ENCODE data around the gene CD300A.

The CD300A gene

DNA sequence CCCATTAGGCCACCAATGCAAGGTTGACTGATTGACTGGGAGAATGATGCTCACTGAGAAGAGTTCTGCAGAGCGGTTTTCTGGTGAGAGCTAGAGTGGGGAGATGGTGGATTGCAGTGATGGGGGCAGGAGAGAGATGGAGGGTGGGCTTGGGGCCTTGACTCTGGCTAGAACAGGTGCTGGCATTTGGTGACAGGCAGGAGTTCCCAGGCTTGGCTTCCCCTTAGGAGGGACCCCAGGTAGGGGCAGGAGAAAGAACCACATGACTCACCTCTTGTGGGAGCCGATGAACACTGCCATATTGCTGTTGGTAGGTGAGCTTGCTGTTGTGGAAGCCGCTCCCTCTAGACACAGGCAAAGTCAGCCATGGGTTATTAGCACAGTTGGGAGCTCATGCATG lies 56.9 kb downstream of the CD300A start:
- H3K4me3 ChIP-seq (ENCODE audit: low read depth, low read length): no peak overlapping the region
- TF ChIP-seq, protein P1, sequence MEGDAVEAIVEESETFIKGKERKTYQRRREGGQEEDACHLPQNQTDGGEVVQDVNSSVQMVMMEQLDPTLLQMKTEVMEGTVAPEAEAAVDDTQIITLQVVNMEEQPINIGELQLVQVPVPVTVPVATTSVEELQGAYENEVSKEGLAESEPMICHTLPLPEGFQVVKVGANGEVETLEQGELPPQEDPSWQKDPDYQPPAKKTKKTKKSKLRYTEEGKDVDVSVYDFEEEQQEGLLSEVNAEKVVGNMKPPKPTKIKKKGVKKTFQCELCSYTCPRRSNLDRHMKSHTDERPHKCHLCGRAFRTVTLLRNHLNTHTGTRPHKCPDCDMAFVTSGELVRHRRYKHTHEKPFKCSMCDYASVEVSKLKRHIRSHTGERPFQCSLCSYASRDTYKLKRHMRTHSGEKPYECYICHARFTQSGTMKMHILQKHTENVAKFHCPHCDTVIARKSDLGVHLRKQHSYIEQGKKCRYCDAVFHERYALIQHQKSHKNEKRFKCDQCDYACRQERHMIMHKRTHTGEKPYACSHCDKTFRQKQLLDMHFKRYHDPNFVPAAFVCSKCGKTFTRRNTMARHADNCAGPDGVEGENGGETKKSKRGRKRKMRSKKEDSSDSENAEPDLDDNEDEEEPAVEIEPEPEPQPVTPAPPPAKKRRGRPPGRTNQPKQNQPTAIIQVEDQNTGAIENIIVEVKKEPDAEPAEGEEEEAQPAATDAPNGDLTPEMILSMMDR (IDR thresholded peaks at IDR 0.05; ENCODE audit: control insufficient read depth, extremely low read depth, insufficient read depth): no peak
- no peak for DNase-seq (ENCODE audit: low read depth)

DNA sequence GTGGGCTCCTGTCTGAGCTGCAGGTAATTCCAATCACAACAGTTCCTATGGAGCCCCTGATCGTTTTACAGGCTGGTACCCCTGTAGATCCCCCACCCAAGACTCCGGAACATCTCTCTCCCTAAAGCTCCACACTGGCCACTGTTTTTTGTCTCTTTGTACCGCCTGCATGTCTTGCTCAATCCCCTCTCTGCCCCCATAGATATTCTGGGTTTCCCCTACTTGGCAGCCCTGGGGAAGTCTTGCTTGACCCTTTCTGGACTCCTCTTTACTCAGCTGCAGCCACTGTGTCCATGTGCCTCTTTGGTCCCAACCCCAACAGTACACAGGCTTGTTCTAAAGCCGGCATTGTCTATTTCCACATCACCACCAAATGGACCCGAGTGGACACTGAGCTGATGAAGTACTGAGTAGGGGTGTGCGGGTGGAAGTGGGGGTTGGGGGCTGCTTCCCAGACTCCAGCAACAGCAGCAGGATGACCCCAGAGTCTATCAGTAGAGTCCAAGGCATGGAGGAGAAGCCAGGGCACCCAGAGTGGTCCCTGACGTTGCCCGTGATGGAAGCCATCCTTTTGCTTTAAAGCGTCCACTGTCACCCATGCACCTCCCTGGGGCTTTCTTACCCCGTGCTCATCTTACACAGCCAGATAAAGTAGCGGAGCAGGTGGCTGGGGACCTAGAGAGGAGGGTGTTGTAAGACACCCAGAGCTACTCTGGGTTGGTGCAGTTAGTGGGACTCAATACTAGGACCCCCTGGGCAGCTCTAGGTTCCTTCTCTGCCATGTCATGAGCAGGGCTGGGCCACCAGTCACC lies 58.4 kb downstream of the CD300A start:
- TF ChIP-seq, protein P1 (IDR thresholded peaks at IDR 0.05; ENCODE audit: control insufficient read depth, extremely low read depth, insufficient read depth): no peak
- DNase-seq (ENCODE audit: low read depth): no peak
- H3K4me3 ChIP-seq (ENCODE audit: low read depth, low read length): no peak overlapping the region

DNA sequence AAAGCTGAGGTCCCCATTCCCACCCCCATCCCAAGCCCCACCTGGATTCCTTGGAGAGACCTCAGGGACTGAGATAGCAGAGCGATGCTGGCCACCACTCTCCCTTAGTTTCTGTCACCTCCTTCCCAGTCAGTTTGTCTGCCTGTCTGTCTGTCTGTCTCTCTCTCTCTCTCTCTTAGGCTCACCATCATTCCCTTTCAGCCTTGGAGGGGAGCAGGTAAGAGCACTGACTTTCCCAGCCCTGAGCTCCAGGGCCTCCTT lies 59.0 kb downstream of the CD300A start:
- no peak overlapping the region for H3K4me3 ChIP-seq (ENCODE audit: low read depth, low read length)
- TF ChIP-seq, protein P1 (IDR thresholded peaks at IDR 0.05; ENCODE audit: control insufficient read depth, extremely low read depth, insufficient read depth): no peak
- DNase-seq (ENCODE audit: low read depth): no peak

DNA sequence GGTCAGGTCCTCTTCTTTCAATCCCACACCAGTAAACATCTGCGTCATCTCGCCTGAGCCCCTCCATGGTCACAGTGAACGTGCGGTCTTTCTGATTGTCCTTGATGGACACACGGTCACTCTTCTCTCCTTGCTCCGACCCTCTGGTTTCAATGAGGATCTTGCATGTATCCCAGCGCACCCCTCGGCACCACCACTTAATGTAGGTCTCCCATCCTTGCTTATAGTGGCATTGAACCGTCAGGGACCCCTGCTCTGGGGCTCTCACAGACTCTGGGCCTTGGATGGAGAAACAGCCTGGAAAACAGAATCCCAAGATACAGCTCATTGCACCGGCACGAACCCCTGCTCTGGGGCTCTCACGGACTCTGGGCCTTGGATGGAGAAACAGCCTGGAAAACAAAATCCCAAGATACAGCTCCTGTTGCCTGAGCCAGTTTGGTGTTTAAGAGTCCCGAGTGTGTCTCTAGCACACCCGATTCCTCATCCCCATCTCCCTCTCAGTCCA lies 59.4 kb downstream of the CD300A start:
- TF ChIP-seq, protein P1 (IDR thresholded peaks at IDR 0.05; ENCODE audit: control insufficient read depth, extremely low read depth, insufficient read depth): no peak
- no peak overlapping the region for H3K4me3 ChIP-seq (ENCODE audit: low read depth, low read length)
- no peak for DNase-seq (ENCODE audit: low read depth)

DNA sequence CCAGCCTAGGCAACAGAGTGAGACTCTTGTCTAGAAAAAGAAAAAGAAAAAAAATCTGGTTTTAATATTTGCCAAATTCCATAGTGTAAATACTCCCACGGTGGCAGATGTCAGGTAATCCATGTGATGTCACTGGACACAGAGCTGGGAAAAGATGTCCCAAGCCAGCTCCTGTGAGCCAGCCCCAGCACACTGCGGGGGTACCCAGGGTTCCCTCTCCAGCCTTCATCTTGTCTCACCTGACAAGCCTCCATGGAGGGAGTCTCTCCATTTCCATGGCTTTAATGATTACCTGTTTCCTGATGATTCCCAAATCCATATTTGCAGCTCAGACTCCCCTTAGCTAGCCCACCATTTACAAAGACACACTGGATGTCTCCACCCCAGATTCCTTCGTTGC lies 60.2 kb downstream of the CD300A start:
- TF ChIP-seq, protein P1 (IDR thresholded peaks at IDR 0.05; ENCODE audit: control insufficient read depth, extremely low read depth, insufficient read depth): no peak
- no peak for DNase-seq (ENCODE audit: low read depth)
- H3K4me3 ChIP-seq (ENCODE audit: low read depth, low read length): no peak overlapping the region

DNA sequence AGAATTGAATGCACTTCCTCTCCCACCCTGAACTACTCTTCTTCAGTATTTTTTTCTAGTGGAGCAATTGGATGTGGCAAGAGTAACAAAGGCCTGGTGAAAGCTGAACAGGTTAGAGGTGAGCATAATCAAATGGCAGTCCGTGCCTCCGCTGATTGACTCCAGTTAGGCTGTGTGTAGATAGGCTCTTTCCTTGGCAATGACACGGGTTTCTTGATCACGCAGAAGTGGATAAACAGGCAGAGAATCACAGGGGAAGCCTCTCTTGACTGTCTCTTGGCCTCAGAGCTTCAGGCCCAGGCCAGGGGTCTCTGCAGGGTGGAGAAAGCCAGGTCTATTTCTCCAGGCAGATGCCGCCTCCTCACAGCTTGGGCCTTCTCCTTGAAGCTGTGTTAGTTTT lies 60.6 kb downstream of the CD300A start:
- no peak overlapping the region for H3K4me3 ChIP-seq (ENCODE audit: low read depth, low read length)
- TF ChIP-seq, protein P1 (IDR thresholded peaks at IDR 0.05; ENCODE audit: control insufficient read depth, extremely low read depth, insufficient read depth): no peak
- no peak for DNase-seq (ENCODE audit: low read depth)

DNA sequence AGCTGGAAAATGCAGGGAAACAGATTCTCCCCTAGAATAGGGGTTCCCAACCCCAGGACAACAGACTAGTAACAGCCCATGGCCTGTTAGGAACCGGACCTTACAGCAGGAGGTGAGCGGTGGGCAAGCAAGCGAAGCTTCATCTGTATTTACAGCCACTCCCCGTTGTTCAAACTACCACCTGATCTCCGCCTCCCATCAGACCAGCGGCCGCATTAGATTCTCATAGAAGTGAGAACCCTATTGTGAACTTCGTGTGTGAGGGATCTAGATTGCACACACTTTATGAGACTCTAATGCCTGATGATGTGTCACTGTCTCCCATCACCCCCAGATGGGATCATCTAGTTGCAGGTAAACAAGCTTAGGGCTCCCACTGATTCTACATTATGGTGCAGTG lies 61.3 kb downstream of the CD300A start:
- DNase-seq (ENCODE audit: low read depth): no peak
- no peak overlapping the region for H3K4me3 ChIP-seq (ENCODE audit: low read depth, low read length)
- TF ChIP-seq, protein P1 (IDR thresholded peaks at IDR 0.05; ENCODE audit: control insufficient read depth, extremely low read depth, insufficient read depth): no peak
